AG20443 (cell line): ENCODE results near the gene CCDC117.
"Not testable (repeated sequence)": the region's sequence is repeated elsewhere in the genome, so short reads cannot be mapped to it uniquely, and the experiment has no call there.

Experiments
- DNase-seq: peaks from one replicate; pipeline ENCODE4 v3.0.0; 2012; ENCODE audit warnings: low spot score, mixed read lengths

Gene CCDC117

DNA sequence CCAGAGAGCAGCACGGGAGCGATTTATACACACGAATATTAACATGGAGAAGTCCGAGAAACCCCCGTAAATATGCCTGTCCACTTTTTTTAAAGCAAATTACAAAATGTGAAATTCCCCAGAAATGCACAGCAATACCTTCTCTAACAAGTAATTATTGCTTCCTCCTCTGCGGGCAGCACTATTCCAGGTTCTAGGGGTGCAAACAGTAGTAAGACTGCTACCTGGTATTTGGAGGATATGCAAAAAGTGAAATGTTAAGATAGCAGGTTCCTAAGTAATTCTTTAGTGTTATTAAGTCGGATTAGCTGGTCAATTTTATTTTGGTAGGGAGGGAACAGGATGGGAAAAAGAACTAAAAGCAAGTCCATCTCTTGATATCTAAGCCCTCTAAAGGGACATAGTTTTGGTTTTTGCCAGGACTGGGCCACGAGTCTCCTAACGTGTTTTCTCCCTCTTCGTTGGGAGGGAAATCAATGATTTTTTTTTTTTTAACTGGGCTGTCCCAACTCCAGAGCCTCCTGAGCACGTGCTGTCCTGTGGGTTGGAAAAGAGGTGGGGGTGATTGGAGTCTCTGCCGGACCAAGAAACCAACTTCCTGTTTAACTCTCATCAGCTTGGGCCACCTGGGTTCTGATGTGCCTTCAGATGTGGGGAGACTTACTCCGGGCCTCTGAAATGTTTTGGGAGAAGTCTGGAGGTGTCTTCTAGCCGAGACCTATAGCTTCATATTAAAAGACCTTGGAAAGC is 29.5 kb downstream of the CCDC117 start:
- DNase-seq = no peak

DNA sequence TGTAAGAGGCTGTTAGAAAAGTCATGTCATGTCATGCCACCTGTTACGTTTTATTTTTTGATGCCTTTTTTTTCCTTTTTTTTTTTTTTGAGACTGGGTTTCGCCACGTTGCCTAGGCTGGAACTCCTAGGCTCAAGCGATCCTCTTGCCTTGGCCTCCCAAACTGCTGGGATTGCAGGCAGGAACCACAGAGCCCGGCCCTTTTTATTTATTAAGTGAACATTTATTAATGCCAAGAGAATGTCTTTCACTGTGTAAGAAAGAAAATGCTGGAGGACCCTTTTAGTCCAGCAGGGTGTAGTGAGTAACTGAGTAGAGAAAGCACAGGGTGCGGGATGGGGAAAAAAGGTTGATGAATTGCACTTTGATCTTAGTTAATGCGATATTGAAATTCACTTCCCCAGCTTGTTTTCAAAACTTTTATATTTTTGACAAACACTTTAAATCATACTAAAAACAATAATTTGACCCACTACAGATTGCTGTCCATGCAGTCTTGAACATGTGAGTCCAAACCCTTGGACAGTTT is 30.2 kb downstream of the CCDC117 start:
- DNase-seq = no peak

DNA sequence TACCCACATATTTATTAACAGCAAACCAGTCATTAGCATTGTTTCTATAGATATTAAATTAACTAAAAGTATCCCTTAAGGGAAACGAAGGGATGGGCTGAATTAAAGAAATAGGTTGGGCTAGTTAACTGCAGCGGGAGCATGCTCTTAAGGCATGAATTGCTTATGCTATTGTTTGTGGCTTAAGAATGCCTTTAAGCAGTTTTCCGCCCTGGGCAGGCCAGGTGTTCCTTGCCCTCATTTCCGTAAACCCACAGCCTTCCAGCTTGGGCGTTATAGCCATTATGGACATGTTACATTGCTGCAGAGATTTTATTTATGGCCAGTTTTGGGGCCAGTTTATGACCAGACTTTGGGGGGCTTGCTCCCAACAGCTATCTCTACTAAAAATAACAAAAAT is 32.9 kb downstream of the CCDC117 start:
- DNase-seq = not testable (repeated sequence)

DNA sequence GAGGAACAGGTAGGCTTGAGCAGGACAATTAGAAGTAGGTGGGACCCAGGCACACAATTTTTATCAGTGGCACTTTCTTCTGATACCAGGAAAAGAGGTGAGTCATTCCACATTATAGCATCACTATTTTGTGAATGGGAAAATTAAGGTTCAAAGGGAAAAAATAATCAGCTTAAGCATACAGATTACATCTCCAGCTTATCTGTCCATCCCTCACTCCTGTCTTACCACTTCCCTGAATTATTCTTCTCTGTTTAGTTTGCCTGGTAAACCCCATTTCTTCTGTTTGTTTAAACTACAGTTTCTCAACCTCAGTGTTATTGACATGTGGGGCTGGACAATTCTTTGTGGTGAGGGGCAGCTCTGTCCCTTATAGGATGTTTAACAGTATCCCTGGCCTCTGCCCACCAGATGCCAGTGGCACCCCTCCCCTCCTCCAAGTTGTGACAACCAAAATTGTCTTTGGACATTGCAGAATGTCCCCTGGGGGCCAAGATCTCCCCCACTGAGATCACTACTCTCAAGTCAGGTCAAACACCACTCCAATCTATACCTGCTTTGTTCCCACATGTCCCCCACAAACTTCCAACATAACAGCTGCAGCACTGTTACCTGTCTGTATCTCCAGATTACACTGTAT is 36.3 kb downstream of the CCDC117 start:
- DNase-seq = no peak

DNA sequence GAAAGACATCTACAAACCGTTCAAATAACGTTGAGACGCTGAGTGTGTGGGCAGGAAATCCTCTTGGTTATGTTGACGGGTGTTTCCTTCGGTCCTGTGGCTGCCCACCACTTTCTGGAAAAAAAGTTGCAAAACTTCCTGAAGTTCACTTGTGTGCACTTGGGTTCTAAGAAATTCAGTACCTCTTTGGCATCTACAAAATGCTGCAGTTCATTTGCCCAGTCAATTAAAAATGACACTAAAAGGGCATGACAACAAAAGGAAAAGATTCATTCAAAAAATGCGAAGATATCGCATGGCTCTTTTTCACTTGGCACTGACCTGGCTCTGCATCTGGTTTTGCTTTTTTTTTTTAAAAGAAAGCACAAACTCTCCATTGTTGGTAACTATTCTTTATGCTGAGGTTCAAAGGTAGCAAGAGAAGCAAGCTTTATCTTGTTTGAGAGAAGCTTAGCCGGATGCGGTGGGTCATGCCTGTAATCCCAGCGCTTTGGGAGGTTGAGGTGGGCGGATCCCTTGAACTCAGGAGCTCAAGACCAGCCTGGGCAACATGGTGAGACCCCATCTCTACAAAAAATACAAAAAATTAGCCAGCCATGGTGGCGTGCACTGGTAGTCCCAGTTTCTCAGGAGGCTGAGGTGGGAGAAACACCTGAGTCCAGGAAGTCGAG is 38.5 kb downstream of the CCDC117 start:
- no peak for DNase-seq

DNA sequence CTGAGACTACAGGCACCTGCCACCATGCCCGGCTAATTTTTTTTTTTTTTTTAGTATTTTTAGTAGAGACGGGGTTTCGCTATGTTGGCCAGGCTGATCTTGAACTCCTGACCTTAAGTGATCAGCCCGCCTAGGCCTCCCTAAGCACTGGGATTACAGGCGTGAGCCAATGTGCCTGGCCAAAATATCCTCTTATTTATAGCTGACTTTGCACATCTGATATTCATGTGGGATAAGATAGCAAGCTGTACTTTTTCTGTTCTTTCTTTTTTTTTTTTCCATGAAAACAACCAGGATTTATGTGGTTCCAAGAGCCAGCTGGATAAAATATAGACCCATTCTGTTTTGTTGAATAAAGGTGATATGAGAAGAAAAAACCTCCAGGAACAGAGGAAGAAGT is 40.0 kb downstream of the CCDC117 start:
- no peak for DNase-seq

DNA sequence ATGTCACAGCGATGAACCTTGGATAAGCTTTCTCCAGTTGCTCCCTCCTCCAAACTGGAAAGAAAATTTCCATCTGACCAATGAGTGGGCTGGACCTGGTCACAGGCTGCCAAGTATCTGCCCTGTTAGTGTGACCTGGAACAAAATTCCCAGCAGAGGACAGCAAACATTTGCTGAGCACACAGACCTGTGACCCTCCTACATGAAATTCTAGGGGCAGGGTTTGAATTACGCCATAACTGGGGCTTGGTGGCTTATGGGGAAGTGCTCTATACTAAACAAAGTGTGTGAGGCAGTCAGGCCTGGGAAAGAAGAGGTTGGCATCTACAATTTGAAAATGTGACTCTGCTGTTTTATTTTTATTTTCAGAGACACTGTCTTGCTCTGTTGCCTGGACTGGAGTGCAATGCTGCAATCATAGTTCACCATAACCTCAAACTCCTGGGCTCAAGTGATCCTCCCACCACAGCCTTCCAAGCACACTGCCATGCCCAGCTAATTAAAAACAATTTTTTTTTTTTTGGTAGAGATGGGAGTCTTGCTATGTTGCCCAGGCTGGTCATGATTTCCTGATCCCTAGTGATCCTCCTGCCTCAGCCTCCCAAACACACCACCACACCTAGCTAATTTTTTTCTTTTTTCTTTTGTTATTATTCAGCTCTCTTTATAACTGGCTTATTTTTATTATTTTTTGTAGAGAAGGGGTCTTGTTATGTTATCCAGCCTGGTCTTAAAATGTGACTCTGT is 41.5 kb downstream of the CCDC117 start:
- no peak for DNase-seq

DNA sequence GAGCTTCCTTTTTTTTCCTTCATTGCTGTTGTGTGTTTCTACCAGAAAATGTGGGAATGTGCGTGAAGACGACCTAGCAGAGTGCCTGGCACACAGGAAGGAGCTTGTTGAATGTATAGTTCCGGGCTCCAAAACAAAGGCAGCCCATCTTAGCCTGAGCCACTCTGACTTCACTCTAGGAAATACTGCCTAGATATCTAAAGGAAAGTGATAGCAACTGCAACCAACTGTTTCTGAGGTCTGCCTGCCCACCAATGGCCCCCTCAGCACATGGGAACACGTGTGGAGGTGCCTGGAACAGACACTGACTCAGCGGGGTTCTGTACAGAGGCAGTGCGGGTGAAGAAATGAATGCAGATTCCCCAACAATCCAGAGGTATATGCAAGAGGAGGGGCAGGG is 42.6 kb downstream of the CCDC117 start:
- DNase-seq = no peak

DNA sequence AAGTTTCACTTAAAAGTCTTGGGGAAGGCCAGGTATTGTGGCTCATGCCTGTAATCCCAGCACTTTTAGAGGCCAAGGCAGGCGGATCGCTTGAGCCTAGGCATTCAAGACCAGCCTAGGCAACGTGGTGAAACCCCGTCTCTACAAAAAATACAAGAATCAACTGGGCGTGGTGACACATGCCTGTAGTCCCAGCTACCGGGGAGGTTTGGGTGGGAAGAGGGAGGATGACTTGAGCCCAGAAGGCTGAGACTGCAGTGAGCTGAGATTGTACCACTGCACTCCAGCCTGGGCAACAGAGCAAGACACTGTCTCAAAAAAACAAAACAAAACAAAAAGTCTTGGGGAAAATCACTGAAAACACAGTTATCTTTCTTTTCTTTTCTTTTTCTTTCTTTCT is 43.2 kb downstream of the CCDC117 start:
- no peak for DNase-seq

DNA sequence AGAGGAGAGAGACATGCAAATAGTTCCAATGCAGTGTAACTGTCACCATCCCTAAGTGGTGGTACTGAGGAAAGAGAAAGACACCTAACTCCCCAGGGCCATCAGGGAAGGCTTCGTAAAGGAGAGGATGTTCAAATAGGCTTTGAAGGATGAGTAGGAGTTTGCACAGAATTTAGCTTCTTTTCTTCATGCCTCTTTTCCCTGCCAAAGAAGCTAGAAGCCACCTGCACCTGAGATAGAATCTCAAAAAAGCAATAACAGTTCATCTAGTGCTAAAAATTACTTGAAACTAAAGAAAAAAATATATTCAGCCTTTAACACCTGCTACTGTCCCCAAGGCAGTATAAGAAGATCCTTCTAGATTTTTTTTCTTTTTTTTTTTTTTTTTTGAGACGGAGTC is 44.6 kb downstream of the CCDC117 start:
- no peak for DNase-seq

DNA sequence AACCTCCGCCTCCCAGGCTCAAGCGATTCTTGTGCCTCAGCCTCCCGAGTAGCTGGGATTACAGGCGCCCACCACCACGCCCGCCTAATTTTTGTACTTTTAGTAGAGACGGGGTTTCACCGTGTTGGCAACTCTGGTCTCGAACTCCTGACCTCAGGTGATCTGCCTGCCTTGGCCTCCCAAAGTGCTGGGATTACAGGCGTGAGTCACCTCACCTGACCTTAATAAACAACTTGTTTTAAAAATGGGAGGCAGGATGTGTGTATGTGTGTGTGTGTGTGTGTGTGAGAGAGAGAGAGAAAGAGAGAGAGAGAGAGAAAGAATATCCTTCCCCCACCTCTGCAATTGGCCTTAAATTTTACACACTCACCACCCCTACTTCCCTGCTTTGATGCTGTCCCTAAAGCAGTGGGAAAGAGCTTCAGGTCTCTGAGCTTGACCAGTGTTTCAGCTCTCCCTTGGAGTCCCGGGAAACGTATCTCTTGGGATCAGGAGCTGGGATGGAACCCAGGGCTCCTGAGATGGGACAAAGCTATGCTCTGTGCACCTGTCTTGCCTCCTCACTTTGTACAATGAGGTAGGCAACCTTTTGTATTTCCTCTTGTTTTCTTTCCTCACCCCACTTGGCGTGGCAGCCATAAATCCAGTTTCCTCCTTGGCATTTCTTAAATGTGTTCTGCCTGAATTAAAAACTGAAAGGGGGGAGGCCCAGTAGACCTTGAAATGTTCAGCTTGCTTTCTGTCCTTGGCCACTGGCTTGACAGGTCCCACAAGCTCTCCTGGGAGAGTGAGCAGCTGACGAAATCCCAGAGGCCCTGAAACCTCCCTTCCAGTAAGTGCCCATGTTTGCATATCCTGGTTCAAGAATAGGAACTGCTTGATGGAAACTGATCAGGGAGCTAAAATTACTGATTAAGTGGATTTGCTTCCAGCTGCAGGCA is 45.7 kb downstream of the CCDC117 start:
- DNase-seq = no peak

DNA sequence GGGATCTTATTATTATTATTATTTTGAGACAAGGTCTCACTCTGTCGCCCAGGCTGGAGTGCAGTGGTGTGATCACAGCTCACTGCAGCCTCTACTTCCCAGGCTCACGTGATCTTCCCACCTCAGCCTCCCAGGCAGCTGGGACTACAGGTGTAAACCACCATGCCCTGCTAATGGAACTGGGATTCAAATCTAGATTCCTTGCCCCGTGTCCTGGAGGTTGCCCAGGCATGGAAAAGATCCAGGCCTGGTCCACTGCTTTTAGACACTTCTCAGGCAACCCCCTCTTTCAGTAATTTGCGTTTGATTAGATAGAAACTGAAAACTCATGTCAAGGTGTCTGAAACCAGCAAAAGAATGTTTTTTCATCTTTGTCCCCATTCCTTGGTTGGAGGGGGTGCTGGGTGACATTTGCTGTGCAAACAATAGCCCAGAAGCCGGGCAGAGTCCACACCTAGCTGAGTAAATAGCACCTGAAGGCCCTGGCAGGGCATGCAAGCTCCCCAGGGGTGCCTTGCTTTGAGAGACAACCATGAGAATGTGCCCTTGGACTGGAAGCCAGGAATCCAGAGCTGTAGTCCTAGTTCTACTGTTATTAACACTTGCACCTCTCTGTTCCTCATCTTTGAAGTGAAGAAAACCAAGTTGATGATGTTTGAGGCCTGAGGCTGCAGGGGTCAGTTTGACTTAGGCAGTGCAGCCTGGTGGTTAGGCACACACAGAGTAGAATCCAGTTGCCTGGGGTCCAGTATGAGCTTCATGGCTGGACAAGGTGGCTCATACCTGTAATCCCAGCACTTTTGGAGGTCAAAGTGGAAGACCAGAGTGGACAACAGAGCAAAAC is 47.0 kb downstream of the CCDC117 start:
- DNase-seq = no peak

DNA sequence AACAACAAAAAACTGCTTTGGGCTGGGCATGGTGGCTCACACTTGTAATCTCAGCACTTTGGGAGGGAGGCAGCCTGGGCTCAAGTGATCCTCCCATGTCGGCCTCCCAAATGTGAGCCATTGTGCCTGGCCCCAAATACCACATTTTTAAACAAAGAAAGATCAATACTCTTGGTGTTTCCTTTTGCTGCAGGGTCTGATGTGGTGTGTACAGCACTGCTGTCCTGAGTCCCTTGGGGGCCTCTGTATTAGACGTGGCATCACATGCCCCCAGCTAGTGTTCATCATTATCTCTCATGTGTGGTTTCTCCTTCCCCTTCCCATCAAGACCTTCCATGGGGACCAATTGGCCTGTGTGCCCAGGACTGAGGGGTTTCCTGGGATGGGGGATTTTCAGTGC is 48.4 kb downstream of the CCDC117 start:
- no peak for DNase-seq

DNA sequence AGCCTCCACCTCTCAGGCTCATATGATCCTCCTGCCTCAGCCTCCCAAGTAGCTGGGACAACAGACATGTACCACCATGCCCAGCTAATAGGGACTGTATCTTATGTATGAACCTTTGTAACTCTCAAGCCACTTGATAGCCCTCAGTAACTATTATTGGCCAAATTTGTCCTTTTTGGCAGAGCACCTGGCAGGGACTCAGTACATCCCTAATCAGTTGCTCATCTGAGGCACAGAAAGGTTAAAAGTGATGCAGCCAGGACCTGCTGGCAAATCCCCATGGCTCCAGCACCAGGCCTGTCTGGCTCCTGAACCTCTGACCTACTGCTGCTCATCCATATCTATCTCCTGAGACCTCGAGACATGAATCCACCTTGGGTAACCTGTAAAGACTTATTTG is 49.0 kb downstream of the CCDC117 start:
- no peak for DNase-seq

DNA sequence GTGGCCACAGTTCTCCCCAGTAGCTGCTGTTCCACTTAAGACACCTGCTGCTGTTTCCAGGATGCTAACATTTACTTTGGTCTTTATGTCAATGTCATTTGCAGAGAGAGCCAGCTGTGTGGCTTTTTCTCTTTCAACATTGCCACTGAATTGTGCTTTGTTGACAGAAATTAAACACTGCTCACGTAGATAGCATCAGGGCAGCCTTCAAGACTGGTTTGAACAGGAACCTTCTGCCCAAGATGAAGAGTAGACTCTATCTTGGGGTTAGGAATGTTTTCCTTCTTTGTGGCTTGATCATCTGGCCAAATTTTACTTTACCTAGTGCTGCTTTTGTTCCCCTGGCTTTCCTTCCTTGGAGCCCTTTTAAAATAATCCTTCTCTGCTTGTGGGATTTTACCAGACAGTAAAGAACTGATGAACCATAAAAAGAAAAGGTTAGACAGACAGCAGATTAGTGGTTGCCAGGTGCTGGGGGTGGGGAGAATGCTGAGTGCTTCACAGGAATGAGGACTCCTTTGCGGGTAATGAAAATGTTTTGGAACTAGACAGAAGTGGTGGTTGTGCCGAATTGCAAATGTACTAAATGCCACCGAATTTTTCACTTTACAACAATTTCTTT is 50.5 kb downstream of the CCDC117 start:
- no peak for DNase-seq

DNA sequence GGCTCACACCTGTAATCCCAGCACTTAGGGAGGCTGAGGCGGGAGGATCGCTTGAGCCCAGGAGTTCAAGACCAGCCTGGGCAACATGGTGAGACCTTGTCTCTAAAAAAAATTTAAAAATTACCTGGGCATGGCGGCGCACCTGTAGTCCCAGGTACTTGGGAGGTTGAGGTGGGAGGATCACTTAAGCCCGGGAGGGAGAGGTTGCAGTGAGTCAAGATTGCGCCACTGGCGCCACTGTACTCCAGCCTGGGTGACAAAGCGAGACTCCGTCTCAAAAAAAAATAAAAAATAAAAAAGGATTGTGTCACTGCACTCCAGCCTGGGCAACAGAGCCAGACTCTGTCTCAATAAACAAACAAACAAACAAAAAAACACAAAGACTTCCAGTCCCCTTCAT is 52.0 kb downstream of the CCDC117 start:
- DNase-seq = not testable (repeated sequence)

DNA sequence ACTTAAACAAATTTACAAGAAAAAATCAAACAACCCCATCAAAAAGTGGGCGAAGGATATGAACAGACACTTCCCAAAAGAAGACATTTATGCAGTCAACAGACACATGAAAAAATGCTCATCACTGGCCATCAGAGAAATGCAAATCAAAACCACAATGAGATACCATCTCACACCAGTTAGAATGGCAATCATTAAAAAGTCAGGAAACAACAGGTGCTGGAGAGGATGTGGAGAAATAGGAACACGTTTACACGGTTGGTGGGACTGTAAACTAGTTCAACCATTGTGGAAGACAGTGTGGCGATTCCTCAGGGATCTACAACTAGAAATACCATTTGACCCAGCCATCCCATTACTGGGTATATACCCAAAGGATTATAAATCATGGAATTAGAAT is 53.9 kb downstream of the CCDC117 start:
- not testable (repeated sequence) for DNase-seq

DNA sequence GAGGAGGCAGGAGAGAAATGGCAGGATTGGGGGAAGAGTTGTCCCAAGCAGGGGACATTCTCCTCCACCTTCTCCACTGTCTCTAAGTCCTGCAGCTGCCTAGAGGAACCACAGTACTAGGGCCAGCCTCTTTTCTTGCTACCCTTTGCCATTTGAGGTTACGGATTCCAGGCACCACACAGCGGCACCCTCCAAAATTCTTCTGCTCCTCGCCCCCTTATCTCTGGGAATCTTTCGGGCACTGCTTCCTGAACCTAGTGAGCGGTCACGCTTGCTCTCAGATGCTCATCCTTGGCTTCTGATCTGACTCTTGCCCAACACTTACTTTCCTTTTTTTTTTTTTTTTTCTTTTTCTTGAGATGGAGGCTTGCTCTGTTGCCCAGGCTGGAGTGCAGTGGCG is 54.4 kb downstream of the CCDC117 start:
- no peak for DNase-seq

DNA sequence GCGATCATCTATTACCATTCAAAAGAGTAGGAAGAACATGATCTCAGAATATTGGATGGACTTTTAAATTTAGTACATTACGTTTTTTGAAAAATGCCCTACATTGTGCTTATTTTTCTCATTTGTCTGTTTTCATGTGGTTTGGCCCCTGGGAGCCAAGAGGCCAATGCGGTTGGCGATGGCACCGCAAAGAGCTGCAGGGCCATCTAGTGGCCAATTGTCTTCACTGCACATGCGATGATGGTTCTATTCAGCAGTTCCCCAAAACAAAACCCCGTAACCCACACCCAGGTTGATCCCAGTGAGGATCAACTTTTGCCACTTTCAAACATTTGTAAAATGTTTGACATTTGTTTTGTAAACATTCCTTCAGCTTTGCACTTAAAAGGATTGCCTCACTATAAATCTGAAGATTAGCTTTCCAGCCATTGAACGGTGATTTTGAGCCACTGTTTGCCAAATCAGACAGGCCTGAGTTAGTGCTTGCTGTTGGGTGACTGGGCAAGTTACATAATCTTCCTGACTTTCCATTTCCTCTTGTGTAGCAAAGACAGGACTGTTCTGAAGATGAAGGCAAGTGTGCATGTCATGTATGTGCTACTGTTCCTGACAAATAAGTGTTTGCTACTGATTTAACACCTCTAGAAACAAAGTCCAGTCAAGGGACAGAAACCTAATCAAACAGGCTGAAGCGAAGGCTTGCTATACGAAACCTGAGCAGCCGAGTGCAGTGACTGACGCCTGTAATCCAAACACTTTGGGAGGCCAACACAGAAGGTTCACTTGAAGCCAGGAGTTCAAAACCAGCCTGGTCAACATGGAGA is 57.1 kb downstream of the CCDC117 start:
- DNase-seq = peak; percentile 90
